ENCODE results near the gene SPNS1.

DNA sequence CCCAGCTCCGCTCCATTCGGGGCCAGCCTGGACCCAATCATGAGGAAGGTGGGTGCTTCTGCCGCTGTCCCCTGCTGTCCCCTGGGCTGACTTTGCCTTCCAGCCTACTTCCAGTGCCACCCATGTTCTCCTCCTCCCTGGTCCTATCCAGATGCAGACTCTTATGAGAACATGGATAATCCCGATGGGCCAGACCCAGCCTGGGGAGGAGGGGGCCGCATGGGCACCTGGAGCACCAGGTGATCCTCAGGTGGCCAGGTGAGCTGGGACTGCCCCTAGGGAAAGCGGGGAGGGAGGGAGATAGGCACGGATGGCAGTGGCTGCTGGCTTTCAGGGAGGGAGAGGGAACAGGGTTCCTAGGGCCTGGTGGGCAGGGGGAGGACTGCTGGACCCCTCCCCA is 35.9 kb upstream of the SPNS1 start:
- TF ChIP-seq, protein P1, sequence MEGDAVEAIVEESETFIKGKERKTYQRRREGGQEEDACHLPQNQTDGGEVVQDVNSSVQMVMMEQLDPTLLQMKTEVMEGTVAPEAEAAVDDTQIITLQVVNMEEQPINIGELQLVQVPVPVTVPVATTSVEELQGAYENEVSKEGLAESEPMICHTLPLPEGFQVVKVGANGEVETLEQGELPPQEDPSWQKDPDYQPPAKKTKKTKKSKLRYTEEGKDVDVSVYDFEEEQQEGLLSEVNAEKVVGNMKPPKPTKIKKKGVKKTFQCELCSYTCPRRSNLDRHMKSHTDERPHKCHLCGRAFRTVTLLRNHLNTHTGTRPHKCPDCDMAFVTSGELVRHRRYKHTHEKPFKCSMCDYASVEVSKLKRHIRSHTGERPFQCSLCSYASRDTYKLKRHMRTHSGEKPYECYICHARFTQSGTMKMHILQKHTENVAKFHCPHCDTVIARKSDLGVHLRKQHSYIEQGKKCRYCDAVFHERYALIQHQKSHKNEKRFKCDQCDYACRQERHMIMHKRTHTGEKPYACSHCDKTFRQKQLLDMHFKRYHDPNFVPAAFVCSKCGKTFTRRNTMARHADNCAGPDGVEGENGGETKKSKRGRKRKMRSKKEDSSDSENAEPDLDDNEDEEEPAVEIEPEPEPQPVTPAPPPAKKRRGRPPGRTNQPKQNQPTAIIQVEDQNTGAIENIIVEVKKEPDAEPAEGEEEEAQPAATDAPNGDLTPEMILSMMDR (IDR thresholded peaks at IDR 0.05; ENCODE audit: low read length): no peak
- no peak for TF ChIP-seq EZH2 (IDR thresholded peaks at IDR 0.05; ENCODE audit: borderline replicate concordance, low read length)
